GM20431 (cell line): ENCODE results near the gene LMX1B.

Experiments used
- in situ Hi-C: fragments of 300-500 bp; cut with MseI, MboI; formaldehyde crosslinking; loops from one replicate; pipeline ENCODE4 v1.15.0; 2020; ENCODE audit warnings: low sequenced_read_pairs; ENCODE audit not compliant: unreplicated experiment

The LMX1B gene

GRCh38 chr9:126604059-126605055 lies 9.4 kb upstream of the LMX1B start:
- in situ Hi-C loops: no loop called here

DNA sequence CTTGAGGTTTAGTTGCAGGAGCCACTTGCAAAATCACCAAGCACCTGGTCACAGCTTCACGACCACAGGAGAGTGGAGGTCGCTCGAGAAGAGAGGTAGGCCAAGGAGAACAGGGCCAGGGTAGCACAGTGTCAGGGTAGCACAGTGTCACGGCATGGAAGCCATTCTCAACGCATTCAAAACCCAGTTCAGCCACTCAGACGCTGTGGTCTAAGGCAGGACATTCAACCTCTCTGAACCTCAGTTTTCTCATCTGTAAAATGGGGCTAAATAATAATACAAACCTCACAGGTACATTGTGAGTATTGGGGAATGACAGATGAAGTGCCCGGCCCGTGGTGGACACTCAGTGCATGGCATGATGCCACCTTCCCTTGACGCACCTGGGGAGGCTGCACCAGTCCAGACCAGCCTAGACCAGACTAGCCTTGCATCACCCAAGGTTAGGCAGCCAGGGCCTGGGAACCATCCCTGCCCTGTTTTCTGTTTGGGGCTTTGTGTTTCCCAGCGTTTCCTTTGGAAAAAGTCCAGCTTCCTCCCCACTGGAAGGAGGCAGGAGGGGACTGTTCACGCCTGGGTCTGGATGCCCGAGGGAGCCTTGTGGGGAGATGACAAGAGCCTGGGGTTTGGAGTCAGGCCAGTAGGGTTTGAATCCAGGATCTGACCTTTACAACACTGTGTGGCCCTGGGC lies 7.8 kb upstream of the LMX1B start:
- in situ Hi-C loops: no loop called here

- in situ Hi-C loops: no loop called here
These were observed 7.3 kb upstream of the LMX1B start for GRCh38 chr9:126606483-126606870.

DNA sequence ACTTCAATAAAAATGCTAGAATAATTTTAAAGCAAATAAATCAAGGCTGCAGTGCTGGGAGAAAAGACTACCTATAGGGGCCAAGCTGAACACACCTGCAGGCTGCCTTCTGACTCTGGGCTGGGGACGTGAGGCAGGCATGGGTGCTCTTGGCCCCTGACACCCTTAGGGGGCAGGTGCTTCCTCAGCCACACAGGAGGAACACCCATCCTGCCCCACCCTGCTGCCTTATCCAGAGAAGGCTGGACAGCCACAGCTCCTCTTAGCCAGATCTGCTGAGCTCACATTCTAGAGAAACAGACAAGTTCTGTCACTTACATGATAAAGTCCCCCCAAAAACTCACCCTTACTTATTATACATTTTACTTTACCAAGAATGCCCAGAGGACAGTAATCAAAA lies 6.6 kb upstream of the LMX1B start:
- in situ Hi-C loops: no loop called here

- in situ Hi-C loops: no loop called here
These were observed 6.0 kb upstream of the LMX1B start for GRCh38 chr9:126607731-126608130.

- in situ Hi-C loops: no loop called here
These were observed 5.2 kb upstream of the LMX1B start for GRCh38 chr9:126608551-126608950.

GRCh38 chr9:126609191-126609590 lies 4.5 kb upstream of the LMX1B start:
- in situ Hi-C loops: no loop called here

DNA sequence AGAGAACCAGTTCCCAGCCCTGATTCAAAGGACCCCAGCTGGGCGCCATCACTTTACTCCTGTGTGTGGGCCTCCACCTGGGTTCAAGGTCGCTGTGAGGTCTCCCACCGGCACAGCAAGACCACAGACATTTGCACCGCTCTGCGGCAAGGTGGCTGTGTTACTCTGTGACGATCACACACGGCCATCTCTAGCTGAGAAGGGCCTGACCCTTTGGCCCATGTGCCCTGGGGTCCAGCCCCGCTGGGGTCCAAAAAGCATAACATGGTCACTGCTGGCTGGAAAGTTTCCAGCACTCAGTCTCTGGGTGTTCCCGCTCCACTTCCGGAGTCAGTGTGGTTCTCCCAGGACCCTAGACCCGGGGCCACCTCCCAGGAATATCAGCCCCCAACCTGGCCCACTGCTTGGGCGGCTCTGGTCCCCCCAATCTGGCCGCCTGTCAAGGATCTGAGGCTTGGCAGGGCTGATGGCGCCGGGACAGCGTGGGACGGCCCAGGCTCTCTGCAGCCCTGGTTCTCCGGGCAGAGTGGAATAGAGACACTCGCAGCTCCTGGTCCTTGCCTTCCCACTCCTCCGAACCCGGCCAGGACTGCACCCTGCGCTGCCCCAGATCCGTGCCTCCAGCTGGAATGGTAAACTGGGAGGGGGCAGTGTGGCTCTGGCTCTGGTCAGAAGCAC lies 3.9 kb upstream of the LMX1B start:
- in situ Hi-C loops: no loop called here

DNA sequence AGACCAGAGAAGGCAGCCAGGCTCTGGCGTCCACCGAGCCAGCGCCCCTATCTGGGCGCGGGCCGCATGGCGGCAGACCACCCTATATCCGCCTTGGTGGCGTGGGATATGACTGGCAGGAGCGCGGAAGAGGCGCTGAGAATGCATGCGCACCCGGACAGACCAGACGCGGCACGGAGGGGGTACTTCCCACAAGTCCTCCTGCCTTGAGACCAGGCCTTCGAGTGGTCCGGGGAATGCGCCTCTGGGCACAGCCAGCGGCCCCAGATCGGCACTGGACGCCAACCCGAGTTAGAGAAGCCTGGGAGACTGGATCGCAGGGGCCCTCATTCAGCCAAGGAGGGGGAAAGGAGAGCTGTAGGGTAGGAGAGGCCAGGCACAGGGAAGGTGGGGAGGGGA lies 2.5 kb upstream of the LMX1B start:
- in situ Hi-C loops: no loop called here

DNA sequence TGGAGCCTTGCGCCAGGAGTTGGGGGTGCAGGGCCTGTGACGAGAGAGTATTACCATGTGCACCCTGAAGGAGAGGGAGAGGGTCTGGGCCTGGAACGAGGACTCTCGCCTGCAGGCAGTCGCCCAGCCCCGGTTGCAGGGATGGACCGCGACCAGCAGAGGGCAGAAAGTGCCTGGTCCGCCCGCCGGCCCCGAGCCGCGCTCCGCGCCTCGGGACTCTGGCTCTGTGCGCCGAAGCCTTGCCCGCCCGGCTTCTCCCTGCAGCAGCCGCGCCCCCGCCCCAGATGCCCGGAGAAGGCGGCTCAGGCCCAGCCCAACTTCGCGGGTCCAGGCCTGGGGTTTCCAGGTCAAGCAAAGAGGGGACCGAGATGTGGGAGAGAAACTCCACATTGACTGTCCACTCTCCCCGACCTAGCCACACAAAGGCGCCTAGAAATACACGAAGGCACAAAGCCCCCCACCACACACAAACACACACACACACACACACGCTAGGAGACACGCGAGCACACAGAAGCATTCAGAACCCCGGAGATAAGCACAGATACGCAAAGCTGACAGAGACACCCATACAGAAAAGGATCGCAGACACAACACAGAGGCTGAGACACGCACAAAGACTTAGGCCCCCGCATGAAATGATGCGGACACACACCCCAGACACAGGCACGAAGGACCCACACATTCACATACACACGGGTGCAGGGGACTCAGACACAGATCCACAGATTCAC lies 2.0 kb upstream of the LMX1B start:
- in situ Hi-C loops: no loop called here

- in situ Hi-C loops: no loop called here
These were observed 1.4 kb upstream of the LMX1B start for GRCh38 chr9:126612326-126612812.

- in situ Hi-C loops: no loop called here
These were observed 701 bp upstream of the LMX1B start for GRCh38 chr9:126612813-126613641.

GRCh38 chr9:126614088-126614454 lies 343 bp downstream of the LMX1B start:
- in situ Hi-C loops: no loop called here

DNA sequence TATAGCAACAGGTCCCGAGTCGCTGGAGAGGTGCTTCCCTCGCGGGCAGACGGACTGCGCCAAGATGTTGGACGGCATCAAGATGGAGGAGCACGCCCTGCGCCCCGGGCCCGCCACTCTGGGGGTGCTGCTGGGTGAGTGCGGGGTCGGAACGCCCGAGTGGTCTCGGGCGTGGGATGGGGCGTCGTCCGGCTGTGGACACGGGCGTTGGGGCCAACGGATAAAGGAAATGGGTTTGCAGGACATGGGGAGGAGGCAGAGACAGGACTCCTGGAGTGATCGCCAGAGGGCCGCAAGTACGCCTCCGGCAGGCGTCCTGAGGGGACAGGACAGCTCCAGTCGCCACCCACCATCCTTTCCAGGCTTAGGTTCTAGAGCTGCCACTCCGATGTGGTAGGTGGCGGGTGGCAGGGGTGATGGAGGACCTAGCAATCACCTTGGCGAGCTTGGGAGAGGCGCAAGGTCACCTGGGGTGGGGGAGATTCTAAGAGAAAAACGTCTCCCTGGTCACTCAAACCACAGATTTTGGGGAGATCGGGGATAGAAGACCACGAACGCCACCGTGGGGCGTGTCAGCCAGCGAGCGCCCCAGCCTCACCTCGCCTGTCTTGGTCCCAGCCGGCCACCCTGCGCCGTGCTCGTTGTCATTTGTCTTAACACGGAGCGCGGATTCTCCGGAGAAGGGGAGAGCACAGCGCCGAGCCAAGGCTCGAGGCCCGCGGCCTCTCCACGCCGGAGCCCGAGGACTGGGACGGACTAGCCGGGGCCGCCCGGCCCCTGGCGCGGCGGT lies 922 bp downstream of the LMX1B start:
- in situ Hi-C loops: no loop called here

DNA sequence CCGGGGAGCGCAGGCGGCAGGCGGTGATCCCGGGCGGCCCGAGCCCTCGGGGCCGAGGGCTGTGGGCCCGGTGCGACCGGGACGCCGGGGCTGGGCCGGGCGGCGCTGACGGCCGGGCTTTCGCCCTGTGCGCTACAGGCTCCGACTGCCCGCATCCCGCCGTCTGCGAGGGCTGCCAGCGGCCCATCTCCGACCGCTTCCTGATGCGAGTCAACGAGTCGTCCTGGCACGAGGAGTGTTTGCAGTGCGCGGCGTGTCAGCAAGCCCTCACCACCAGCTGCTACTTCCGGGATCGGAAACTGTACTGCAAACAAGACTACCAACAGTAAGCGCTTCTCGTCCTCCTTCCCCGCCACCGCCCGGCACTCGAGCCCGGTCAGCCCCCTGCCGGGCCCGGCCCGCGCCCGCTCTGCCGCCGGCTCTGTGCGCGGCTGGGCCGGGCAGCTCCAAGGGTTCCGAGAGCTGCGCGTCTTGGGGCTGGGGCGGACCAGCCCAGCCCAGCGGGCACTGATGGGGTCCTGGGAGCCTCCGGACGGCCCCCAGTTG lies 1.6 kb downstream of the LMX1B start:
- in situ Hi-C loops: no loop called here

- in situ Hi-C loops: no loop called here
These were observed 2.2 kb downstream of the LMX1B start for GRCh38 chr9:126615791-126616447.

DNA sequence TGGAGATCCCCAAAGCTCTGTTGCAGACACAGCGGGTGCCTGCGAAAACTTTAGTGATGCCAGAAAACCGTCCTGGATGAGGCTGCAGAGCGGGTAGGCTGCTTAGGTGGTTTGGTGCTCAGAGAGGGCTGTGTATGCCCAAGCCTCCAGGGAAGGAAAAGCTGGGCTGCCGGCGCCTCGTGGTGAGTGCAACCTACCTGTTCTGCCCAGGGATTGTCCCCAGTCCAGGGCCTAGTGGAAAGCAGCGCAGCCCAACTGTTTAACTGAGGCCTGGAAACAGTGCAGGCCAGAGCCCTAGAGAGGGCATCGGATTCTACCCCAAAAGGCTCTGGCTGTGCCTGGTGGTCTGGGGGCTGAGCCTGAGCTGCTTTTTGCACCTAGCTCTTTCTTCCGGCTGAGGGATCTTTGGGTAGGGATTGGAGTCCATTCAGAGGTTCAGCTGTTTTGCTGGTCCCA lies 2.8 kb downstream of the LMX1B start:
- in situ Hi-C loops: no loop called here
